Neural progenitor cell (in vitro differentiated cells): ENCODE data around the gene CDCP2. TPM values are rescaled to one million over a fixed set of nuclear protein-coding genes. Genes with fewer than 3 reads are reported as not detected.

Source experiments
- DNase-seq: peaks from one replicate; pipeline ENCODE4 v3.0.0-alpha.2; 2016; ENCODE audit warnings: low spot score
- H2AFZ ChIP-seq: fragments of 200-600 bp; sonication (generic); replicated peaks from 2 replicates; pipeline ENCODE4 v1.6.1; 2016; ENCODE audit warnings: antibody characterized with exemption
- H3F3A ChIP-seq: fragments of 200-600 bp; sonication (generic); 2 replicates; pipeline ENCODE4 v1.6.1; 2016; ENCODE audit warnings: antibody characterized with exemption, low read depth
- H3K27ac ChIP-seq: fragments of 200-600 bp; sonication (generic); 2 replicates; pipeline ENCODE4 v1.5.1; 2016; ENCODE audit warnings: mild to moderate bottlenecking
- H3K27me3 ChIP-seq: fragments of 200-600 bp; sonication (generic); 2 replicates; pipeline ENCODE4 v1.6.1; 2016; ENCODE audit warnings: mild to moderate bottlenecking, moderate library complexity
- H3K36me3 ChIP-seq: fragments of 200-600 bp; sonication (generic); 2 replicates; pipeline ENCODE4 v1.5.1; 2016
- H3K4me1 ChIP-seq: fragments of 200-600 bp; sonication (generic); 2 replicates; pipeline ENCODE4 v1.6.1; 2016; ENCODE audit warnings: mixed run types
- H3K4me2 ChIP-seq: fragments of 200-600 bp; sonication (generic); 2 replicates; pipeline ENCODE4 v1.6.1; 2016
- H3K4me3 ChIP-seq: fragments of 200-600 bp; sonication (generic); 2 replicates; pipeline ENCODE4 v1.5.1; 2016
- H3K79me2 ChIP-seq: fragments of 200-600 bp; sonication (generic); 2 replicates; pipeline ENCODE4 v1.6.1; 2016; ENCODE audit warnings: low read depth
- H3K9ac ChIP-seq: fragments of 200-600 bp; sonication (generic); 2 replicates; pipeline ENCODE4 v1.6.1; 2016
- H3K9me3 ChIP-seq: fragments of 200-600 bp; sonication (generic); 2 replicates; pipeline ENCODE4 v1.5.1; 2016; ENCODE audit warnings: low read depth
- H4K20me1 ChIP-seq: fragments of 200-600 bp; sonication (generic); 2 replicates; pipeline ENCODE4 v1.6.1; 2016; ENCODE audit warnings: low read depth
- H3K27ac Mint-ChIP-seq: 3 replicates; pipeline ENCODE4 v1.8.0; 2021; ENCODE audit warnings: mixed read lengths
- H3K27me3 Mint-ChIP-seq: 2 replicates; pipeline ENCODE4 v1.8.0; 2022; ENCODE audit warnings: low read depth, mild to moderate bottlenecking, inconsistent platforms, moderate library complexity, mixed read lengths; ENCODE audit not compliant: insufficient read depth
- H3K36me3 Mint-ChIP-seq: 3 replicates; pipeline ENCODE4 v1.8.0; 2021; ENCODE audit warnings: mixed read lengths
- H3K4me1 Mint-ChIP-seq: 3 replicates; pipeline ENCODE4 v1.8.0; 2021; ENCODE audit warnings: mixed read lengths
- H3K4me3 Mint-ChIP-seq: 3 replicates; pipeline ENCODE4 v1.8.0; 2021; ENCODE audit warnings: mild to moderate bottlenecking, moderate library complexity, mixed read lengths
- H3K9me3 Mint-ChIP-seq: 3 replicates; pipeline ENCODE4 v1.8.0; 2020; ENCODE audit warnings: mixed read lengths
- CTCF ChIP-seq: fragments of 200-600 bp; sonication (generic); IDR thresholded peaks from 2 replicates; pipeline ENCODE4 v1.5.1; 2017; ENCODE audit warnings: antibody characterized with exemption, mild to moderate bottlenecking
- EZH2 ChIP-seq: fragments of 200-600 bp; sonication (generic); IDR thresholded peaks from 2 replicates; pipeline ENCODE4 v1.6.1; 2017; ENCODE audit warnings: antibody characterized with exemption, mild to moderate bottlenecking, moderate library complexity
- EZH2phosphoT487 ChIP-seq: fragments of 200-600 bp; sonication (generic); IDR thresholded peaks from 2 replicates; pipeline ENCODE4 v1.6.1; 2017; ENCODE audit warnings: antibody characterized with exemption
- total RNA-seq: library from RNA; depleted of rRNA; stranded (reverse); fragments of >200 nt; gene quantifications from 2 replicates; pipeline ENCODE4 v1.2.3, GENCODE V29; 2015; ENCODE audit warnings: low replicate concordance

CDCP2 gene
- total RNA-seq, 1 donor from 2014 or later: not detected

- Mint-ChIP-seq H3K4me3 (no peak overlapping the region), H3K27ac (no peak overlapping the region), H3K36me3 (peaks cover 7% of the 10 kb centered on the region), H3K4me1 (no peaks in the 10 kb centered on the region), H3K9me3 (no peaks in the 10 kb centered on the region), H3K27me3 (peaks cover 4% of the 10 kb centered on the region)
- no peak for DNase-seq
- no peaks in the 10 kb centered on the region for H3K9me3 ChIP-seq
- H3K27ac ChIP-seq: no peak overlapping the region
- H2AFZ ChIP-seq: no peak overlapping the region
- H3K4me3 ChIP-seq: no peak overlapping the region
- no peaks in the 10 kb centered on the region for H3K27me3 ChIP-seq
- H3K36me3 ChIP-seq: no peaks in the 10 kb centered on the region
- no peaks in the 10 kb centered on the region for H3K79me2 ChIP-seq
- no peaks in the 10 kb centered on the region for H3F3A ChIP-seq
- H4K20me1 ChIP-seq: no peaks in the 10 kb centered on the region
- no peak overlapping the region for H3K9ac ChIP-seq
- no peaks in the 10 kb centered on the region for H3K4me1 ChIP-seq
- no peak overlapping the region for H3K4me2 ChIP-seq
- no peak for TF ChIP-seq CTCF
- no peak for TF ChIP-seq EZH2phosphoT487
- no peak for TF ChIP-seq EZH2
These were observed 37.7 kb upstream of the CDCP2 start for GRCh38 chr1:54190526-54190925.

GRCh38 chr1:54188291-54188690, 35.5 kb upstream of the CDCP2 start:
- Histone ChIP-seq H3K27ac (no peak overlapping the region), H3K4me3 (no peak overlapping the region), H3K79me2 (no peaks in the 10 kb centered on the region), H3K9ac (no peak overlapping the region), H3K4me2 (no peak overlapping the region), H3K9me3 (no peaks in the 10 kb centered on the region), H3K27me3 (no peaks in the 10 kb centered on the region), H3F3A (no peaks in the 10 kb centered on the region), H2AFZ (no peak overlapping the region), H3K4me1 (no peaks in the 10 kb centered on the region), H3K36me3 (no peaks in the 10 kb centered on the region), H4K20me1 (no peaks in the 10 kb centered on the region)
- no peak for DNase-seq
- Mint-ChIP-seq H3K27me3 (peaks cover 2% of the 10 kb centered on the region), H3K36me3 (peaks cover 7% of the 10 kb centered on the region), H3K9me3 (no peaks in the 10 kb centered on the region), H3K27ac (no peak overlapping the region), H3K4me3 (no peak overlapping the region), H3K4me1 (no peaks in the 10 kb centered on the region)
- TF ChIP-seq EZH2: no peak
- no peak for TF ChIP-seq EZH2phosphoT487
- no peak for TF ChIP-seq CTCF

- Mint-ChIP-seq H3K4me1 (peaks cover 5% of the 10 kb centered on the region), H3K9me3 (no peaks in the 10 kb centered on the region), H3K27ac (no peak overlapping the region), H3K27me3 (peaks cover 2% of the 10 kb centered on the region), H3K4me3 (no peak overlapping the region), H3K36me3 (peaks cover 5% of the 10 kb centered on the region)
- Histone ChIP-seq H3K4me2 (no peak overlapping the region), H3K36me3 (no peaks in the 10 kb centered on the region), H4K20me1 (no peaks in the 10 kb centered on the region), H3K4me1 (no peaks in the 10 kb centered on the region), H3K4me3 (no peak overlapping the region), H2AFZ (no peak overlapping the region), H3K9ac (no peak overlapping the region), H3K9me3 (no peaks in the 10 kb centered on the region), H3F3A (no peaks in the 10 kb centered on the region), H3K27me3 (no peaks in the 10 kb centered on the region), H3K27ac (no peak overlapping the region), H3K79me2 (no peaks in the 10 kb centered on the region)
- TF ChIP-seq CTCF (no peak), EZH2phosphoT487 (no peak), EZH2 (no peak)
- DNase-seq: no peak
These were observed 33.3 kb upstream of the CDCP2 start for GRCh38 chr1:54186056-54186455.
